HG02973 (cell line): ENCODE data around the gene LIMCH1.
"Not testable (repeated sequence)": the region's sequence is repeated elsewhere in the genome, so short reads cannot be mapped to it uniquely, and the experiment has no call there.

Experiments
- ATAC-seq: cut with Tn5 transposase; IDR thresholded peaks from one replicate; pipeline ENCODE4 v1.9.1; 2021; ENCODE audit warnings: moderate library complexity; ENCODE audit not compliant: unreplicated experiment

LIMCH1 gene

DNA sequence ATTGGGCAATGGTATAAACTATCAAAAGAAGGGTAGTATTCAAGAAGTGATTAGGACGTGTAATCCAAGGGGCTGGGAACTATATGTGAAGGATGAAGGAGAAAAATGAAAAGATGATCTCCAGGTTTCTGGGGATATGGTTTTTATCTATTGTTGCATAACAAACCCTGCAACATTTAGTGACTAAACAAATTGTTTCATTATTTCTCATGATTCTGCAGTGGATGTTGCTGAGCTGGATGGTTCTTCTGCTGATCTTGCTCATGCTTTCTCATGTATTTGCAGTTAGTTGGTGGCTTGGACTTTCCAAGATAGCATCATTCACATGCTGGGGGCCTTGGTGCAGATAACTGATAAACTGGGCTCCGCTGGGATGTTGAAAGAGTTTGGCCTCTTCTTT, 181.5 kb downstream of the LIMCH1 start:
- no peak for ATAC-seq

DNA sequence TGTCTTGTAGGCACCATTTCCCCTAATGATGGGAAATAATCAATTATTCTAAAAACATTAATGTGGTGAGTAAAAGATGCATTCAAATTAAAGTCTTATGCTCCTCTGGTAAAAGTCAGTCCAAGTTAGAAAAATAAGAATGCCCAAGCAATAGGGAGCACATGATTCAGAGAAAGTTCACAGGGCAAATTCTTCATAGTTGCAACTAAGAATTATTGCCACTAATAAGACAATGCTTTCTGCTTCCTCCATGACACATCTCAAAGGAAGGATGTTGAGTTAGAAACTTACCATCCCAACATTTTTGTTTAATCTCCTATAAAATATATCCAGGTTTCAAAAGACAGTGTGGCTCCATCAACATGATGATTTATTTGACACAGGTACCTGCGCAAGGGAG, 184.2 kb downstream of the LIMCH1 start:
- no peak for ATAC-seq

DNA sequence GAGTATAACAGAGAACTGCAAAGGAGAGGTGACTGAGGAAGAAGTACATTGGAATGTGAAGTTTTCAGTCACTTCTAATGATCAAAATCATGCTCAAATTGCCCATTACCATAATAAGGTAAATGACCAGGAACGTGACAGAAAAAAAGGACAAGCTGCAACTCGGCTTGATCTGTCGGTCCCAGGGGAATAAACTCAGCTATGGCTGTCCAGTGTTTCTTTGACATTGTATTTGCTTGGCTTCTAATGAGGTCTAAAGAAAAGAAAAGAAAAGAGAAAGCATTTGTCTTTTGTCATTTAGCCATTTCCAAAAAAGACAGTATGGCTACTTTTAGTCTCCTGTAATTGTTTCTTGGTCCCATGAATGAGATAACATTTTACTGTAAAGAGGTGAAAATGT, 185.3 kb downstream of the LIMCH1 start:
- ATAC-seq, result no peak

DNA sequence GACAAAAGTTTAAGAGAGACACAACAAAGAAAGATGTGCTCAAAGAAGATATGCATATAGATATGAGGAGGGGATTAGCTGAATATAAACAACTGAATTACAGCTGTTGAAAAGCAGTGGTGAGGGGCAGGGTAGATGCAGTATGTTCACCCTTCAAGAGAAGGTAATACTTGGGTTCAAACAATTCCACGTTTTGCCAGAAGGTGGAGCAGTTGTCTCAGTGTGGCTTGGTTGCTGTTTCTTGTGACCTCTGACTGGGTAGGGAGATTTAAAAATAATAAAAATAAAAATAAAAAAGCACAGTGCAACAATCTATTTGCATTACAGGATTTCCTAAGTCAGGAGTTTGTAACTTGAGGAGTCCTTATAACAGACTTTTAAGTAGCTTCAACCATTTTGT, 187.3 kb downstream of the LIMCH1 start:
- no peak for ATAC-seq

DNA sequence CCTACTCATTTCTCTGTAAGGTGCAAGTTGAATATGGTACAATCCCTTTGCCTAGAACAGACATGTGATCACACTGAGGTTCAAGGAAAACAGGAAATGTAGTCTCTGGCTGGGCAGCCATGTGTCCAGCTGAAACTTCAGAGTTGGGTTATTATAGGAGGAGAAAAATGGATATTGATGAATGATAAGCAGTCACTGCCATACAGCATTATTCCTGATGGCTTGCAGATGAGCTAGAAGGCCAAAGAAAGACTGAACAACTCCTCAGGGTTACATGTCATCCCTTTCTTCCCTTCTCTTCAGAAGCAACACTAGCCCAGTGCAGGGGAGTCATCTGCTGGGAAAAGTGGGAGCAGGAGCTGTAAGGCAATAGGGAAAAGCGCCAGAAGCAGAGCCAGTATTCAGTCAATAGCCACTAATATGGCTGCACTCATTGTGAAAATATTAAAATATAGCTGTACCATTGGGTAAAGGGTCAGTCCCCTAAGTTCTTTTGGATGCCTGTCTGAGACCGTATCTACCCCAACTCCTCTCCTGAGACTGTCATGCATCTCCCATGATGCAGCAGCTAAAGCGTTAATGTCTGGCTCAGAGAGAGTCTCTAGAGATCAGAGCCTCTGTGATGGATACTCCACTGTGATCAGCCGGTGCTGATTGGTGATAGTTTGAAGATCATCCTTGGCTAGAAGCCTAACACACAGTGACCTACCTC, 190.1 kb downstream of the LIMCH1 start:
- ATAC-seq, result no peak

DNA sequence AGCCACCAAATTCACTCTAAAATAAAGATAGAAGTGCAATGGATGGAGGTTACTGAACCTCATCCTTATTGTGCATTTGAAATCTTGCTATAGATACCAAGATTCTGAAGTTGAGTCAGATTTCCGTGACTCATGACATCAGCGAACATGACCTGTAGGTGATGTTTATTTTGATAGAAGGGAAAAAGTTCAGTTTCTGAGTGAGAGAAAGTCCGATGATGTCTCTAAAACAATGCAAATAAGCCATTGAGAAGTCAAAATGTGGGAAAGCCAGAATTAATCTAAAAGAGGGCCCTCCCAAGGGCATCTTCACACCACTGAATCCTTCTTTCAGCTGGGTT, 190.6 kb downstream of the LIMCH1 start:
- ATAC-seq, result no peak

DNA sequence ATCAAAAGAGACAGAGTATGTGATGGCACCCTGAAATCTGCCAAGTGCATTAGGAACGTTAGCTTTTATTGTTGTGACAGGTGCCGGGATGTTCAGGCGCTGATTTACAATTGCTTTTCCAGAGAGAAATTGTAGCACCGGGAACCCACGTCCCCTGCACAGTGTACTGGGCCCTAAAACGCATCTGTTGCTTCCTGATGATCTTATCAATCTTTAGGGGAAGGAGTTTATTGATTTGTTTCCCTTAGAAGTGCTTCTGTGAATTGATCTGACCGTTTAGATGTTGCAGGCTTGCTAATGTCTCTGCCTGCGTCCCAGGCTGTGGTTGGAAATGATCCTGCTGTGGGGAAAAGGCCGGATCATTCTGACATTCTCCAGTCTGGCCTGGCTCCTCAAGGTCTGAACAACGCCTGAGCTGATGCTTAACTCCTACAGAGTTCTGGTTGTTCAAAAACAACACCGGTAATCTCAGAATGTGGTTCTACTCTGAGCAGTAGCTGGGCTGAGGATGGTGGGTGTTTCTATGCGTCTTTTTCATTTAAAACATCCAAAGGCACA, 193.7 kb downstream of the LIMCH1 start:
- no peak for ATAC-seq

DNA sequence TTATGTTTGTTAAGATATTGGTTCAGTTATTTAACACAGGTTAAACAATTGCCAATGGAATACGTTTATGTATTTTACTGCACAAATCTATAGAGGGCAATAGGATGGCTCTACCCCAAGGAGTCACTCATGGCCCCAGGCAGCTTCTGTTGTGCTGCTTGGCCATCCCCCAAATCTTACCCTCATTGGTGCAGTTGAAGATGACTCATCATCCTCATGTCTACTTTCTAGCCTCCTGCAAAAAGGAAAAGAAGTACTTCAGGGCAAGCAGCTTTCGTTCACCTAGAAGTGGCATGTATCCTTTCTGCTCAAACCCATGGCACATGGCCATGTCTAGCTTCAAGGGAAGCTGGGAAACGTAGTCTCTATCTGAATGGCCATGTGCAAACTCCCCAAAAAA, 196.4 kb downstream of the LIMCH1 start:
- no peak for ATAC-seq

DNA sequence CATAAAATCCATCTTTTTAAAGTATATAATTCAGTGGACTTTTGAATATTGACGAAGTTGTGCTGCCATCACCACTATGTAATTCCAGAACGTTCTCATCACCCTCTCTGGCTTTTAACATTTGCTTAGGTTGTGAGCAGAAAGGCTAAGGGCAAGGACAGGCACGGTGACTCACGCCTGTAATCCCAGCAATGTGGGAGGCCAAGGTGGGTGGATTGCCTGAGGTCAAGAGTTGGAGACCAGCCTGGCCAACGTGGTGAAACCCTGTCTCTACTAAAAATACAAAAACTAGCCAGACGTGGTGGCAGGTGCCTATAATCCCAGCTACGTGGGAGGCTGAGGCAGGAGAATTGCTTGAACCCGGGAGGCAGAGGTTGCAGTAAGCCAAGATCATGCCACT, 199.5 kb downstream of the LIMCH1 start:
- ATAC-seq, result not testable (repeated sequence)

DNA sequence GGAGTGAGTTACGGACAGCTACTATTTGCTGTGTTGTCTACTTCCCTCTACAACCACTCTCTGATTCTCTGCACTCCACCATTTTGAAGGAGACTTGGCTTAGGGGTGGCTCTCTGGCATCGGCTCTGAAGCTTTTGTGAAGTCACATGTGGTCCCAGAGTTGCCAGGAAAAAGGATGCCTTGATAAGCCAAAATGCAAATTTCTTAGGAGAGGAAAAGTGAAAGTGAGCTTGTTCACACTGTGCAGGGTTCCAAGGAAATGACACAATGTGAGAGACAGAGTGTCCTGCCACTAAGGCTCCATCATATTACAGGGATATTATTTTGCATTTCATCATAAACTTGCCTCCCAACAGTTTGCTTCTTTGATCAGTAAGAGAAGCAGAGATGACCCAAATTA, 203.4 kb downstream of the LIMCH1 start:
- ATAC-seq, result no peak

DNA sequence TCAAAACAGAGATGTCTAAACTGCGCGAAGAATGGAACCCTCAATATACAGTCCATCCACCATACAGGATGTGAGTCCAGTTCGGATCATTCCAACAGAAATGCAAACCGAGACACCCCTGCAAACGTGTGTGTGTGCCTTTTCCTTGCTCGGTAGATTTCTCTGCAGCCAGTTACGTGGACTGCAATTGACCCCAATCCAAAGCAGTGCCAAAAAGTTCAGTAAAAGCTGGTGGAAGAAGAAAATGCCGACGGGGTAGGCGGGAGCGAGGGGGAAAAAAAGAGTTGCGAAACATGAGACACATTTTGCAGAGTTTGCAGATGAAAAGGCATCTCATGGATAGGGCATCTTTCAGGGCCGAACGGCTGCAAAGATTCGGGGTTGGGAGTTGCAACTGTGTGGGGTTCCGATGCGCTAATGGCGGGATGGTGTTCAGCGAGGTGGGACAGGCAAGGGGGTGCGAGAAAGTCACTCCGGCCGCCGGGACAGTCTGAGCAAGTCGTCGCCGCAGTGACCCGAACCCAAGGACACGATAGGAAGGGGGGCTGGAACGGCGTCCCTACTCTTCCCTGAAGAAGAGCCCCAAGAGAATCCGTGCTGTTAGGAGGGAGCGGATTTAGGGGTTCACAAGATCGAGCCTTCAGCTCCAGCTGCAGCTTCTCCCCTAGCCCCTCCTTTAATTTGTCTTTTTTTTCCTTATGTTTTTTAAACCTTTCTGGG, 206.8 kb downstream of the LIMCH1 start:
- ATAC-seq, result no peak

DNA sequence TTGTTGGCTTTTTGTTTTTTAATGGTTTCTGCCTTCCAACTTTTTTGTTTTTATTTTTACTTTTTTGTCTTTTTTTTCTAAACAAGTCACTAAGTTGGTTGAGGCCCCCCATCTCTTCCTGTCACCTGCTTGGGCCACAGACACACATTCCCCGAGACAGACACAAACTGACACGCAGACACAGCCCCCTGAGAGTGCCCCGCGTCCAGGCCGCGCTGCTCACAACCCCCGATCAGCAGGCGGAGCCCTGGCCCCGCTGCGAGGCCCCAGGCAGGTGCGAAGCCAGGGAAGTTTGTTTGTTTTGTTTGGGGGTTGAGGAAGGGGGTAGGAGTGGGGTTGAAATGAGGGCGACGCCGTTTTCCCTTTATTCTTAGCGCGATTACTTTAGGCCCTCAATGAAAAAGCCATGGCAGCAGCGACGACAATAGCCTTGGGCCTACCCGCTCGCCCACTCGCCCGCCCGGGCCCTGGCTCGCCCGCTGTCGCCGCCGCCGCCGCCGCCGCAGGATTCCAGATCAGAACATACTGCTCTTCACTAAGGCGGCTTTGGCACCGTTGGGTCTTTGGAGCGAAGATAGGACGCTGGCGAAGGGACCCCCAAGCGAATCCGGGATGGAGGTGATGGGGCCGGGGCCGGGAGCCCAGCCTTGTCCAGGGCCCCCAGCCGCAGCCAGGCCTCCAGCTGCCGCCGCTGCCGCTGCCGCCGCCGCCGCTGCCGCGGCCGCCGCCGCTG, 207.5 kb downstream of the LIMCH1 start:
- no peak for ATAC-seq

DNA sequence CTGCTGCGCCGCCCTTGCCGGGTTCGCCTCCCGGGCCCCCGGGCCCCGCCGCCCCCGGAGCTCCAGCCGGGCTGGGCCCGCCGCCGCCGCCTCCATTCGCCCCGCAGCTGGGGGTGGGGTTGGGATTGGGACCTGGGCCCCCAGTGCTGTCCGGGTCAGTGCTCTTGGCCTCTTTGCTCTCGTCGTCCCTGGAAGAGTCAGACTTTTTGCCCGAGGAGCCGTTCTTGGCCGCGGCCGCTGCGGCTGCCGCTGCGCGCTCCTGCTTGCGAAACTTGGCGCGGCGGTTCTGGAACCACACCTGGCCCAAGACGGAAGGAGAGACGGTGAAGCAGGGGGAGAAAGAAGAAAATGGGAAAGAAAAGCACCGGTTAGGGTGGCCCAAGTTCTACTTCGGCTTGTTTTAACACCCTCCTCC, 208.1 kb downstream of the LIMCH1 start:
- ATAC-seq, result no peak

DNA sequence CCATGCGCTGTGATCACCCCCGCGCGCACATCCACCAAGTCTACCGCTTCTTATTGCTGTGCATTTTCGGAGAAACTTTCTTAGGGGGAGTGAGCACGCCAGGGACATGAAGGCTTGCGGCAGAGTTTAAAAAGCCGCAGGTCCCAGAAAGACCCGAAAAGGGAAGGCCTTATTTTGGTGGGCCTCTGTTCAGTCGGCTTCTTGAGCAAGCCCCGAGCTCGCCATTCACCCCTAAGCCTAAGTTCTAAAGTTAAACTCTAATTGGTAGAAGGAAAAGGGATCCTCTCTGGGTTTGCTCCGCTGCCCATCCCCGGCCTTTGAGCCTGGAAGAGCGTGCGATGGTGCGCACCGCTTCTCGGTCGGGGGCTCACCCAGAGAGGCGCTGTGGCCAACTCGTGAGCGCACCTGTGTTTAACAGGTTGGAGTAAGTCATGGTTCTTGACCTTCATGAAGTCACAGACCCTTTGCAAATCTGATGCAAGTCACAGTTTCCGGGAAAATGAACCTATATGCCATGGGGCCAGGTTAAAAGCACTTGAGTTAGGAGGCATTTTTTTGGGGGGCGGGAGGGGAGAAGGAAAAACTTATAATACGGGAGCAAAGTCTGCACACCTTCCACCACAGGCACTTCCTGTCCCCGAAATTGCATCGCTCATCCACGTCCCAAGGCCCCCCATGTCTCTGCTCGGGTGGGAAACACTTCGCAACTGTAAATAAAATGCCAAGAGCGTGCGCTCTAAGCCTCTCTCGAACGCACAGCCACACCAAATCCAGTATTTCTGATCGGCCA, 208.7 kb downstream of the LIMCH1 start:
- no peak for ATAC-seq

DNA sequence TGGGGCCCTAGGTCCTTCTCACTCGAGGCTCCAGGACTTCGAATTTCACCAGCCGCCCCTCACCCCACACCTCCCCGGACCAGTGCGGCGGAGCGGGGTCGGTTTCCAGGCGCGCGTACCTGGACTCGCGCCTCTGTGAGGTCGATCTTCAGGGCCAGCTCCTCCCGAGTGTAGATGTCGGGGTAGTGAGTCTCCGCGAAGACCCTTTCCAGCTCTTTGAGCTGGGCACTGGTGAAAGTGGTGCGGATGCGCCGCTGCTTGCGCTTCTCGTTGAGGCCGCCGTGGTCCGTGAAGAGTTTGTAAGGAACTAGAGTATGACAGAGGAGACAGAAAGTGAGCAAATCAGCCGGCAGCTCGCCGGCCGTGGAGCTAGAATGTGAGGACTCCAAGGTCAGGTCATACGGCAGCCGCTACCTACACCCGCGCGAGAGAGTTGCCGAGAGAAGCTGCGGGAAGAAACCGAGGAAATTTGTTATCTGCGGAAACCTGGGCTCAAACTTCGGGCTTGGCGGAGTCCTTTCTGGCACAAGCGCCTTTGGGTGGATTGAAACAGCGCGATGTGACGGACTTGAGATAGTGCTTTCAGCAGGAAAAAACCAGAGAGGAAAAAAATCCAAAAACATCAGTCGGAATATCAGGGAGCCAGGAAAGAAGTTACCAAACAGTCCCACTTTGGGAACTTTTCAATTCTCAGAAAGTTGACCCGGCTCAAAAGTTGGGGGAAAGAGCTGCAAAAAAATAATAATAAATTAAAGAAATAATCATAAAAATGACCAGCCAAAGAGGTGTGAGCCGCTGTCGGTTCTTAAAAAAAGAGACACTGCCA, 209.5 kb downstream of the LIMCH1 start:
- no peak for ATAC-seq

DNA sequence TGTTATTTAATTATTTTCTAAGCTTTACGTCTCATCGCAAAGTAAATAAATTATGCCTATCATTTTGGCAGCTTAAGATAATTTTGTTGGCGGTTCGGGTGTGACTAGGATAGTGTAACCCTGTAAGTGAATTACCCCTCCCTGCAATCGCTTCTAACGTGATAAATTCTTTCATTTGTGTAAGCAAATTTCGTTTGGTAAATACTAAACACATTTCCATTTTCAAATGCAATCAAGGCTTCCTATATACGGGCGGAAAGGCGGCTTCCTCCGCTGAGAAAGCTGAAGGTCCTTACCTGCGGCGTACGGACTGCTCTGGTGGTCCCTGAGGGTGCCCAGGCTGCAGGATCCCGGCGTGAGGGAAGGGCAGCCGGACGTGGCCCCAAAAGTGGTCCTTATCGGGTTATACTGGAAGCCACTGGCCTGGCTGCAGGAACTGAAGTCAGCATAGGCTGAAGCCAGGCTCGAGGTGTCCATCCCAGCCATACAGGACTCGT, 210.2 kb downstream of the LIMCH1 start:
- ATAC-seq, result no peak

DNA sequence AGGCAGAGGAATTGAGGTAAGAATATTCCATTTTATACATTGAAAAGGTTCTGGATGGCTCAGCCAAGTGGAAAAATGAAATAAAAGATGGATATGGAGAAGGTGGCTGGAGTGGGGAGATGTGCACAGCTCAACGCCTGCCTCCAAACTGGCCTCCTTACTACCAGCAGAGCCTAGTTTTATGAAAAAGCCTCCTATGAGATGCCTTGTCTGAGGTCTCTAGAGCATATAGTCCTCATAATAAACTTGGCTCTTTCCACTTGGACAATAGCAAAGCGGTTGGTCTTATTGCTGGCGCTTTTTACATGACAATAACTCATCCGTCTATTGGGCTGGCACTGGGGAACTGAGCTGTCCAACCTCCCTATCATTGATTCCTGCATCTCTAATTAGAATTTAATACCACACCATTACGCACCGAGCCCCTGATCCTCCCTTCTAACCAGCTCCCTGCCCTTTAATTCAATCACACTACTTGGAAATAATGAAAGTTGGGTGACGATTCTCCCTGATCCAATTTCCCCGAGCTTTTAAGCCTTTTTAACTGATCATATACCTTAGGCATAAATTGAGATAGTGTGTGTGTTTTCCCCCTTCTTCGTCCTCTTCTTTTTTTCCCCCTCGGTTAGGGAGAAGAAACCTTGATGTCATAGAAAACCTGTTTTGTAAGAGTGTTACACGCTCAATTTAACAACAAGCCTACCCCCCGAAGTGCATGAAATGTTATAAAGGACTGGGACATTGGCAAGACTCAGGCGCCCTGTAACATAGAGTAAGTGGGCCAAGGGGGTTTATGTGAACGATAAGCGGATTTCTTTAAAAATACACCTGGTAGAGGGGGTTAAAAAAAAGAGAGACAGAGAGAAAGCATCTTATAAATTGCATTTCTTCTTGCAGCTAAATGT, 210.9 kb downstream of the LIMCH1 start, which contains the start of gene PHOX2B:
Gene PHOX2B (minus strand): TSS at position 155 of the 905 bp plus-strand sequence. CDS start 115 bp downstream, at position 40.
- ATAC-seq, result no peak

DNA sequence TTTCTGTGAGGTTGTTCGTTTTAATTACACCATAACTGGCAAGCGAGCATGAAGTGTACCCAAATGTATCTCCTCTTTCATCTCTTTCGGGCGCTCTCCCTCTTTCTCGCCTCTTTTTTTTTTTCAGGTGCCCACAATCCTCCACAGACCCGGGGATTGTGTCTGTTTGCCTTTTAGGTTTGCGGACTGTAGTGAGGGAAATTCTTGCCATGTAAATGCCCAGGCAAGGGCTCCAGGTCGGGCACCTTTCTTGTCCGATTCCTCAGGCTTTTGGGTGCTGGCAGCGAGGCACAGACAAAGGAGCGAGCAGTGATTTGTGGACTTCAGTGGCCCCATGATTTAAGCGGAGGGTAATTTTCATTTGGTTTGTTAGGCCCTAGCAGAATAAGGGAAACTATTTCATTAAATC, 211.7 kb downstream of the LIMCH1 start:
- no peak for ATAC-seq
